ENCODE data around the gene ALOX5AP.
"Not testable (repeated sequence)": the region's sequence is repeated elsewhere in the genome, so short reads cannot be mapped to it uniquely, and the experiment has no call there.

The ALOX5AP gene

GRCh38 chr13:30739237-30739528, 3.8 kb downstream of the ALOX5AP start:
- no peak for DNase-seq

GRCh38 chr13:30739761-30740642, 4.7 kb downstream of the ALOX5AP start:
- DNase-seq = peak; percentile 38

- no peak for DNase-seq
These were observed 7.6 kb downstream of the ALOX5AP start for GRCh38 chr13:30742901-30743300.

GRCh38 chr13:30743319-30744055, 8.1 kb downstream of the ALOX5AP start:
- DNase-seq = no peak

GRCh38 chr13:30744056-30744680, 8.8 kb downstream of the ALOX5AP start:
- peak; percentile 72 for DNase-seq

- no peak for DNase-seq
These were observed 9.3 kb downstream of the ALOX5AP start for GRCh38 chr13:30744681-30745077.

GRCh38 chr13:30745906-30746686, 10.8 kb downstream of the ALOX5AP start:
- no peak for DNase-seq

- no peak for DNase-seq
These were observed 11.4 kb downstream of the ALOX5AP start for GRCh38 chr13:30746791-30747190.

- DNase-seq = not testable (repeated sequence)
These were observed 12.5 kb downstream of the ALOX5AP start for GRCh38 chr13:30747845-30748244.

- DNase-seq = no peak
These were observed 13.4 kb downstream of the ALOX5AP start for GRCh38 chr13:30748717-30749116.

GRCh38 chr13:30750036-30750435, 14.7 kb downstream of the ALOX5AP start:
- DNase-seq = no peak

- DNase-seq = no peak
These were observed 16.0 kb downstream of the ALOX5AP start for GRCh38 chr13:30751183-30751933.

- DNase-seq = no peak
These were observed 17.0 kb downstream of the ALOX5AP start for GRCh38 chr13:30752201-30752797.

- DNase-seq = no peak
These were observed 17.8 kb downstream of the ALOX5AP start for GRCh38 chr13:30753030-30753616.

GRCh38 chr13:30755678-30756077, 20.3 kb downstream of the ALOX5AP start:
- DNase-seq = no peak

GRCh38 chr13:30757026-30757742, 21.8 kb downstream of the ALOX5AP start:
- DNase-seq = no peak

- no peak for DNase-seq
These were observed 24.4 kb downstream of the ALOX5AP start for GRCh38 chr13:30759748-30760147.

GRCh38 chr13:30762643-30763042, 27.3 kb downstream of the ALOX5AP start:
- no peak for DNase-seq

GRCh38 chr13:30763786-30764413, 28.6 kb downstream of the ALOX5AP start:
- no peak for DNase-seq

- no peak for DNase-seq
These were observed 30.9 kb downstream of the ALOX5AP start for GRCh38 chr13:30766231-30766630.
